HFFc6 (cell line): Measurements from ENCODE around the gene SDK2. TPM values are rescaled to one million over a fixed set of nuclear protein-coding genes. Genes with fewer than 3 reads are reported as not detected.

Source experiments
- DNase-seq: peaks from one replicate; pipeline ENCODE4 v3.0.0-alpha.2; 2018
- H3K27ac Mint-ChIP-seq: 2 replicates; pipeline ENCODE4 v1.8.0; 2020; ENCODE audit warnings: mild to moderate bottlenecking, mixed read lengths
- H3K27me3 Mint-ChIP-seq: 2 replicates; pipeline ENCODE4 v1.8.0; 2021; ENCODE audit warnings: mild to moderate bottlenecking, moderate library complexity, mixed read lengths; ENCODE audit not compliant: insufficient read depth
- H3K36me3 Mint-ChIP-seq: 2 replicates; pipeline ENCODE4 v1.8.0; 2021; ENCODE audit warnings: low read depth, mixed read lengths
- H3K4me1 Mint-ChIP-seq: 2 replicates; pipeline ENCODE4 v1.8.0; 2020; ENCODE audit warnings: low read depth, mixed read lengths
- H3K4me3 Mint-ChIP-seq: 2 replicates; pipeline ENCODE4 v1.8.0; 2020; ENCODE audit warnings: mild to moderate bottlenecking, moderate library complexity, mixed read lengths
- H3K9me3 Mint-ChIP-seq: 2 replicates; pipeline ENCODE4 v1.8.0; 2020; ENCODE audit warnings: mild to moderate bottlenecking, mixed read lengths
- total RNA-seq, 6 experiments: library from RNA; stranded (reverse); fragmentation: NEBNext Ultra II Directional; extraction: Animal tissue kit (Norgen Biotek cat#: 25700); gene quantifications; 2 replicates in 1 of 6; 3 replicates in 5 of 6; pipeline ENCODE4 v1.2.3, GENCODE V29; 2021
- TF ChIP-seq, protein P1 (sequence below): fragments of 200-600 bp; sonication (generic); IDR thresholded peaks from 2 replicates; pipeline ENCODE4 v1.5.0; 2021; ENCODE audit warnings: antibody characterized with exemption, mild to moderate bottlenecking

Gene SDK2
- total RNA-seq, 6 experiments from 2014 or later: 0.03 TPM; not detected in 4

GRCh38 chr17:73522696-73523095, 121.5 kb downstream of the SDK2 start:
- TF ChIP-seq, protein P1, sequence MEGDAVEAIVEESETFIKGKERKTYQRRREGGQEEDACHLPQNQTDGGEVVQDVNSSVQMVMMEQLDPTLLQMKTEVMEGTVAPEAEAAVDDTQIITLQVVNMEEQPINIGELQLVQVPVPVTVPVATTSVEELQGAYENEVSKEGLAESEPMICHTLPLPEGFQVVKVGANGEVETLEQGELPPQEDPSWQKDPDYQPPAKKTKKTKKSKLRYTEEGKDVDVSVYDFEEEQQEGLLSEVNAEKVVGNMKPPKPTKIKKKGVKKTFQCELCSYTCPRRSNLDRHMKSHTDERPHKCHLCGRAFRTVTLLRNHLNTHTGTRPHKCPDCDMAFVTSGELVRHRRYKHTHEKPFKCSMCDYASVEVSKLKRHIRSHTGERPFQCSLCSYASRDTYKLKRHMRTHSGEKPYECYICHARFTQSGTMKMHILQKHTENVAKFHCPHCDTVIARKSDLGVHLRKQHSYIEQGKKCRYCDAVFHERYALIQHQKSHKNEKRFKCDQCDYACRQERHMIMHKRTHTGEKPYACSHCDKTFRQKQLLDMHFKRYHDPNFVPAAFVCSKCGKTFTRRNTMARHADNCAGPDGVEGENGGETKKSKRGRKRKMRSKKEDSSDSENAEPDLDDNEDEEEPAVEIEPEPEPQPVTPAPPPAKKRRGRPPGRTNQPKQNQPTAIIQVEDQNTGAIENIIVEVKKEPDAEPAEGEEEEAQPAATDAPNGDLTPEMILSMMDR: no peak
- Mint-ChIP-seq H3K9me3 (peaks cover 70% of the 10 kb centered on the region), H3K4me3 (no peak overlapping the region), H3K27me3 (peaks cover 5% of the 10 kb centered on the region; the same call in 1 of the 2 replicates), H3K4me1 (no peaks in the 10 kb centered on the region), H3K27ac (no peak overlapping the region), H3K36me3 (peaks cover 3% of the 10 kb centered on the region; the same call in 1 of the 2 replicates)
- no peak for DNase-seq

- Mint-ChIP-seq H3K27me3 (peaks cover 5% of the 10 kb centered on the region; the same call in 1 of the 2 replicates), H3K4me3 (no peak overlapping the region), H3K9me3 (peaks cover 70% of the 10 kb centered on the region), H3K36me3 (peaks cover 3% of the 10 kb centered on the region; the same call in 1 of the 2 replicates), H3K27ac (no peak overlapping the region), H3K4me1 (no peaks in the 10 kb centered on the region)
- TF ChIP-seq, protein P1: no peak
- DNase-seq: no peak
Observed at GRCh38 chr17:73522107-73522506, 122.1 kb downstream of the SDK2 start.

DNA sequence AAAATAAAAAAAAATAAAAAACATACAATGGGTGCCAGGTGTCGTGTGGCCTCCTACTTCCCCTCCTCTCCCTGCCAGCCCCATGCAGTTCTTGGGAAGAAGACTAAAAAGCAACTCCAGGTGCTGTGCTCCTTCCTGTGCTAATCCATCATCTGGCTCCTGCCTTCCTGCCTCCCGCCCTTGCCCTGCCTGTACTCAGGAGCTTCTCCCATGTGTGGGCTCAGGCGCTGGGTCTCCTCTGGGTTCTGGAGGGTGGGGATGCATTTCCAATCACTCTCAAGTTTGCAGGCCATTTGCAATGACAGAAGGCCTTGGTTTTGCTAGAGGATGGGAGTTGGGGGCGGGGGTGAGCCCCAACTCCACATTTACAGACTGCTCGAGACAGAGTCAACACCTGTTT, 122.9 kb downstream of the SDK2 start:
- peaks cover 3% of the 10 kb centered on the region; the same call in 1 of the 2 replicates for H3K36me3 Mint-ChIP-seq
- no peak for DNase-seq
- H3K9me3 Mint-ChIP-seq: peaks cover 70% of the 10 kb centered on the region
- no peak overlapping the region for H3K4me3 Mint-ChIP-seq
- H3K27me3 Mint-ChIP-seq: peaks cover 3% of the 10 kb centered on the region
- H3K4me1 Mint-ChIP-seq: no peaks in the 10 kb centered on the region
- H3K27ac Mint-ChIP-seq: no peak overlapping the region
- TF ChIP-seq, protein P1: no peak

- TF ChIP-seq, protein P1: no peak
- no peak overlapping the region for H3K27ac Mint-ChIP-seq
- peaks cover 68% of the 10 kb centered on the region for H3K9me3 Mint-ChIP-seq
- no peak overlapping the region for H3K4me3 Mint-ChIP-seq
- no peaks in the 10 kb centered on the region; the same call in 1 of the 2 replicates for H3K36me3 Mint-ChIP-seq
- no peak for DNase-seq
- H3K27me3 Mint-ChIP-seq: peaks cover 3% of the 10 kb centered on the region
- no peaks in the 10 kb centered on the region for H3K4me1 Mint-ChIP-seq
Observed at GRCh38 chr17:73520369-73520761, 123.9 kb downstream of the SDK2 start.

GRCh38 chr17:73519714-73520368, 124.4 kb downstream of the SDK2 start:
- TF ChIP-seq, protein P1: no peak
- no peak overlapping the region for H3K27ac Mint-ChIP-seq

More at GRCh38 chr17:73519714-73520368, 124.4 kb downstream of the SDK2 start:
- H3K36me3 Mint-ChIP-seq: no peaks in the 10 kb centered on the region; the same call in 1 of the 2 replicates
- peaks cover 73% of the 10 kb centered on the region for H3K9me3 Mint-ChIP-seq
- no peak for DNase-seq
- H3K27me3 Mint-ChIP-seq: peaks cover 3% of the 10 kb centered on the region
- H3K4me3 Mint-ChIP-seq: no peak overlapping the region
- H3K4me1 Mint-ChIP-seq: no peaks in the 10 kb centered on the region
